Measurements from ENCODE around the gene CCND3. TPM values are rescaled to one million over a fixed set of nuclear protein-coding genes. Genes with fewer than 3 reads are reported as not detected.

The CCND3 gene
- total RNA-seq, 8 experiments from 2014 or later: 10.3 to 32.6 (median 19.0) TPM

Other genes starting within 250 kb of the CCND3 start
- 1 to 10 TPM; 1.4 to 8.5 (median 5.3) TPM for gene TFEB, start 206.2 kb downstream of the CCND3 start, total RNA-seq
- under 1 TPM in 3 of 8 experiments, not detected in 5; 0.14 to 0.95 (median 0.25) TPM for gene PGC, start 194.4 kb downstream of the CCND3 start, total RNA-seq
- 10 to 100 TPM in 3 of 8 experiments, 1 to 10 TPM in 4, under 1 TPM in 1; 0.51 to 11.8 (median 9.0) TPM for gene FRS3, start 161.9 kb downstream of the CCND3 start, total RNA-seq
- gene PRICKLE4, start 161.0 kb downstream of the CCND3 start, total RNA-seq: 1 to 10 TPM in 5 of 8 experiments, under 1 TPM in 1, not detected in 2; 0.81 to 3.7 (median 2.3) TPM
- gene TOMM6, start 154.1 kb downstream of the CCND3 start, total RNA-seq: 100 to 1,000 TPM; 180 to 286 (median 234) TPM
- gene USP49, start 46.4 kb downstream of the CCND3 start, total RNA-seq: 10 to 100 TPM in 4 of 8 experiments, 1 to 10 TPM in 4; 2.3 to 14.8 (median 9.6) TPM
- 10 to 100 TPM; 12.4 to 24.3 (median 19.9) TPM for gene MED20, start 20.7 kb downstream of the CCND3 start, total RNA-seq
- gene BYSL, start 20.3 kb downstream of the CCND3 start, total RNA-seq: 10 to 100 TPM in 7 of 8 experiments, 1 to 10 TPM in 1; 9.4 to 46.4 (median 17.8) TPM
- 10 to 100 TPM in 3 of 8 experiments, 1 to 10 TPM in 5; 3.7 to 22.7 (median 8.9) TPM for gene TAF8, start 108.7 kb upstream of the CCND3 start, total RNA-seq
- gene C6orf132, start 200.8 kb upstream of the CCND3 start, total RNA-seq: under 1 TPM in 7 of 8 experiments, not detected in 1; under 0.01 to 1.00 (median 0.25) TPM
- gene GUCA1A, start 231.6 kb upstream of the CCND3 start, total RNA-seq: 1 to 10 TPM in 5 of 8 experiments, under 1 TPM in 2, not detected in 1; 0.25 to 4.2 (median 1.5) TPM